Measurements from ENCODE around the gene HSF5.
"Not testable (repeated sequence)": the region's sequence is repeated elsewhere in the genome, so short reads cannot be mapped to it uniquely, and the experiment has no call there.

The HSF5 gene

GRCh38 chr17:58517378-58517927, 29.2 kb upstream of the HSF5 start:
- FAIRE-seq, result no peak
- DNase-seq (ENCODE audit: extremely low spot score, insufficient read length, low read depth), result no peak

- no peak for DNase-seq (ENCODE audit: extremely low spot score, insufficient read length, low read depth)
- no peak for FAIRE-seq
Measured at GRCh38 chr17:58516644-58517377, 28.6 kb upstream of the HSF5 start.

- no peak for FAIRE-seq
- DNase-seq (ENCODE audit: extremely low spot score, insufficient read length, low read depth), result no peak
Measured at GRCh38 chr17:58515286-58515685, 27.1 kb upstream of the HSF5 start.

- no peak for DNase-seq (ENCODE audit: extremely low spot score, insufficient read length, low read depth)
- FAIRE-seq, result no peak
Measured at GRCh38 chr17:58514770-58515157, 26.6 kb upstream of the HSF5 start.

GRCh38 chr17:58513965-58514769, 26.0 kb upstream of the HSF5 start, which contains the start of gene MTMR4:
TSS of gene MTMR4 (minus strand) at chr17:58514638. CDS start at chr17:58514407, 231 bp downstream.
- DNase-seq (ENCODE audit: extremely low spot score, insufficient read length, low read depth) (no peak), FAIRE-seq (peak; percentile 46)

GRCh38 chr17:58513267-58513964, 25.2 kb upstream of the HSF5 start:
- DNase-seq (ENCODE audit: extremely low spot score, insufficient read length, low read depth) (no peak), FAIRE-seq (peak; percentile 24)

- DNase-seq (ENCODE audit: extremely low spot score, insufficient read length, low read depth), result no peak
Measured at GRCh38 chr17:58510075-58510474, 21.9 kb upstream of the HSF5 start.

GRCh38 chr17:58508341-58509067, 20.3 kb upstream of the HSF5 start:
- no peak for DNase-seq (ENCODE audit: extremely low spot score, insufficient read length, low read depth)
- no peak for FAIRE-seq

More at GRCh38 chr17:58510075-58510474, 21.9 kb upstream of the HSF5 start:
- no peak for FAIRE-seq

- no peak for FAIRE-seq
- no peak for DNase-seq (ENCODE audit: extremely low spot score, insufficient read length, low read depth)
Measured at GRCh38 chr17:58507123-58507634, 19.0 kb upstream of the HSF5 start.

GRCh38 chr17:58506354-58507080, 18.3 kb upstream of the HSF5 start:
- no peak for FAIRE-seq
- no peak for DNase-seq (ENCODE audit: extremely low spot score, insufficient read length, low read depth)

GRCh38 chr17:58504826-58505351, 16.7 kb upstream of the HSF5 start:
- peak; percentile 99 for FAIRE-seq
- DNase-seq (ENCODE audit: extremely low spot score, insufficient read length, low read depth), result no peak

- FAIRE-seq (no peak), DNase-seq (ENCODE audit: extremely low spot score, insufficient read length, low read depth) (no peak)
Measured at GRCh38 chr17:58503866-58504265, 15.7 kb upstream of the HSF5 start.

GRCh38 chr17:58503134-58503533, 14.9 kb upstream of the HSF5 start:
- not testable (repeated sequence) for FAIRE-seq; DNase-seq (ENCODE audit: extremely low spot score, insufficient read length, low read depth)

- FAIRE-seq, result no peak
- DNase-seq (ENCODE audit: extremely low spot score, insufficient read length, low read depth), result no peak
Measured at GRCh38 chr17:58501451-58501850, 13.2 kb upstream of the HSF5 start.

GRCh38 chr17:58498177-58498828, 10.1 kb upstream of the HSF5 start:
- no peak for DNase-seq (ENCODE audit: extremely low spot score, insufficient read length, low read depth)

GRCh38 chr17:58493506-58493905, 5.3 kb upstream of the HSF5 start:
- DNase-seq (ENCODE audit: extremely low spot score, insufficient read length, low read depth) (no peak), FAIRE-seq (no peak)

More at GRCh38 chr17:58498177-58498828, 10.1 kb upstream of the HSF5 start:
- FAIRE-seq, result no peak

- FAIRE-seq, result no peak
- DNase-seq (ENCODE audit: extremely low spot score, insufficient read length, low read depth), result no peak
Measured at GRCh38 chr17:58492238-58493121, 4.3 kb upstream of the HSF5 start.

All from GM18507 (cell line).